H1 (cell line): ENCODE measurements around the gene WDR76.

Source experiments
- CTCF ChIP-seq, 3 experiments: IDR thresholded peaks; 1 replicate in 2 of 3; 2 replicates in 1 of 3; pipeline versions ENCODE4 v1.5.1 to v1.6.1; 2011; ENCODE audit warnings: low read length in 3 of 3, mild to moderate bottlenecking in 3 of 3, inconsistent platforms in 2 of 3, low read depth in 1 of 3, moderate library complexity in 1 of 3; ENCODE audit not compliant: insufficient read depth in 1 of 3; ENCODE audit errors: control extremely low read depth in 1 of 3
- JUND ChIP-seq: IDR thresholded peaks from 2 replicates; pipeline ENCODE4 v1.6.1; 2011; ENCODE audit warnings: mild to moderate bottlenecking, improper control_type of control experiment, low read length
- MAX ChIP-seq: IDR thresholded peaks from 2 replicates; pipeline ENCODE4 v1.6.1; 2012; ENCODE audit warnings: inconsistent platforms
- TAF1 ChIP-seq: IDR thresholded peaks from 2 replicates; pipeline ENCODE4 v1.6.1; 2011; ENCODE audit warnings: mild to moderate bottlenecking, low read depth, low read length

GRCh38 chr15:43877371-43877770 is 50.6 kb downstream of the WDR76 start:
- TF ChIP-seq CTCF (IDR thresholded peaks at IDR 0.05; ENCODE audit: control extremely low read depth in 1 of 3, insufficient read depth in 1 of 3, low read depth in 1 of 3, low read length in 3 of 3): no peak
- no peak for TF ChIP-seq TAF1
- no peak for TF ChIP-seq JUND
- TF ChIP-seq MAX: no peak
